Smooth muscle cell (in vitro differentiated cells): ENCODE measurements around the gene MGAT4C. TPM values are rescaled to one million over a fixed set of nuclear protein-coding genes. Genes with fewer than 3 reads are reported as not detected.

Experiments used
- DNase-seq: peaks from one replicate; lab custom pipeline; 2025; ENCODE audit not compliant: unreplicated experiment; lab: John Stamatoyannopoulos, UW
- H2AFZ ChIP-seq: fragments of 200-600 bp; sonication (generic); 2 replicates; pipeline ENCODE4 v1.6.0; 2016; ENCODE audit warnings: antibody characterized with exemption, low read depth, mild to moderate bottlenecking
- H3F3A ChIP-seq: fragments of 200-600 bp; sonication (generic); 2 replicates; pipeline ENCODE4 v1.6.0; 2017; ENCODE audit warnings: antibody characterized with exemption, low read depth
- H3K27ac ChIP-seq: fragments of 200-600 bp; sonication (generic); 2 replicates; pipeline ENCODE4 v1.5.1; 2016; ENCODE audit warnings: low read depth, mild to moderate bottlenecking
- H3K27me3 ChIP-seq: fragments of 200-600 bp; sonication (generic); 2 replicates; pipeline ENCODE4 v1.6.1; 2016; ENCODE audit warnings: low read depth, mild to moderate bottlenecking
- H3K36me3 ChIP-seq: fragments of 200-600 bp; sonication (generic); 2 replicates; pipeline ENCODE4 v1.5.1; 2016; ENCODE audit warnings: low read depth
- H3K4me1 ChIP-seq: fragments of 200-600 bp; sonication (generic); 2 replicates; pipeline ENCODE4 v1.5.1; 2016; ENCODE audit warnings: low read depth
- H3K4me2 ChIP-seq: fragments of 200-600 bp; sonication (generic); 2 replicates; pipeline ENCODE4 v1.6.0; 2016; ENCODE audit warnings: mild to moderate bottlenecking
- H3K4me3 ChIP-seq: fragments of 200-600 bp; sonication (generic); 2 replicates; pipeline ENCODE4 v1.5.1; 2016; ENCODE audit warnings: mild to moderate bottlenecking
- H3K79me2 ChIP-seq: fragments of 200-600 bp; sonication (generic); 2 replicates; pipeline ENCODE4 v1.6.0; 2016; ENCODE audit warnings: low read depth, mild to moderate bottlenecking
- H3K9ac ChIP-seq: fragments of 200-600 bp; sonication (generic); 2 replicates; pipeline ENCODE4 v1.6.0; 2016; ENCODE audit warnings: low read depth
- H3K9me3 ChIP-seq: fragments of 200-600 bp; sonication (generic); replicated peaks from 2 replicates; pipeline ENCODE4 v1.5.1; 2016; ENCODE audit warnings: low read depth
- H4K20me1 ChIP-seq: fragments of 200-600 bp; sonication (generic); 2 replicates; pipeline ENCODE4 v1.6.0; 2016; ENCODE audit warnings: low read depth
- WGBS: methylation state at CpG from one replicate; pipeline ENCODE4 v1.1.7; 2016; ENCODE audit warnings: low lambda C conversion rate; 5-methylcytosine and 5-hydroxymethylcytosine counted together
- polyA plus RNA-seq: library from polyadenylated mRNA; unstranded; fragments of >200 nt; fragmentation: Nextera tagmentation; extraction: Ambion mirVana; gene quantifications from 2 replicates; pipeline ENCODE4 v1.2.1, GENCODE V29; 2016
- total RNA-seq: library from RNA; depleted of rRNA; stranded (reverse); fragments of >200 nt; gene quantifications from 2 replicates; pipeline ENCODE4 v1.2.3, GENCODE V29; 2014
- TF ChIP-seq, protein P1 (sequence below): fragments of 200-600 bp; sonication (generic); IDR thresholded peaks from 2 replicates; pipeline ENCODE4 v1.5.1; 2017; ENCODE audit warnings: borderline replicate concordance, mild to moderate bottlenecking, antibody characterized with exemption; ENCODE audit not compliant: insufficient read depth, poor library complexity, severe bottlenecking

The MGAT4C gene
- total and polyA plus RNA-seq, 2 experiments from 2014 or later = 0.22 TPM; not detected in 1

DNA sequence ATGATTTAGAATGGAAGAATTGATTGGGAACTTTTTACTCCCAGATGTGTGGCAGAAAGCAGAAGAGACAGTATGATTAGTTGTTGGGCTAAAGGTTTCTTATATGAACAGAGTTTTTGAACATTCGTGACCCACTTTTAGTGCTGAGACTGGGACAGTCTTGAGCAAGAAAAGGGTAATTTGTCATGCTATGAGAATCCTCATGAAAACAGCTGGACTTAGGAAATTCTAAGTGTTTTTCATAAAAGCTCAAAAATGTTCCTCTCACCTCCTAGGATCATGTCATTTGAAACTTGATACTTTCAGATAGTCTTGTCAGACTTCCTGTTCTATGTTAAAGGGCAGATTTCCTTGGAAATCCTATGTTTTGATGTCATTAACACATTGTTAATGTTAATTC lies 86.1 kb downstream of the MGAT4C start:
- H3K4me2 ChIP-seq = no peak overlapping the region
- H3K27ac ChIP-seq = no peak overlapping the region
- peak overlapping the region; percentile 50 for H2AFZ ChIP-seq
- no peak overlapping the region for H3K4me3 ChIP-seq
- H3K9me3 ChIP-seq = no peaks in the 10 kb centered on the region
- H4K20me1 ChIP-seq = no peaks in the 10 kb centered on the region
- H3K36me3 ChIP-seq = no peaks in the 10 kb centered on the region
- H3K4me1 ChIP-seq = no peaks in the 10 kb centered on the region
- no peaks in the 10 kb centered on the region for H3K79me2 ChIP-seq
- no peaks in the 10 kb centered on the region for H3F3A ChIP-seq
- TF ChIP-seq, protein P1, sequence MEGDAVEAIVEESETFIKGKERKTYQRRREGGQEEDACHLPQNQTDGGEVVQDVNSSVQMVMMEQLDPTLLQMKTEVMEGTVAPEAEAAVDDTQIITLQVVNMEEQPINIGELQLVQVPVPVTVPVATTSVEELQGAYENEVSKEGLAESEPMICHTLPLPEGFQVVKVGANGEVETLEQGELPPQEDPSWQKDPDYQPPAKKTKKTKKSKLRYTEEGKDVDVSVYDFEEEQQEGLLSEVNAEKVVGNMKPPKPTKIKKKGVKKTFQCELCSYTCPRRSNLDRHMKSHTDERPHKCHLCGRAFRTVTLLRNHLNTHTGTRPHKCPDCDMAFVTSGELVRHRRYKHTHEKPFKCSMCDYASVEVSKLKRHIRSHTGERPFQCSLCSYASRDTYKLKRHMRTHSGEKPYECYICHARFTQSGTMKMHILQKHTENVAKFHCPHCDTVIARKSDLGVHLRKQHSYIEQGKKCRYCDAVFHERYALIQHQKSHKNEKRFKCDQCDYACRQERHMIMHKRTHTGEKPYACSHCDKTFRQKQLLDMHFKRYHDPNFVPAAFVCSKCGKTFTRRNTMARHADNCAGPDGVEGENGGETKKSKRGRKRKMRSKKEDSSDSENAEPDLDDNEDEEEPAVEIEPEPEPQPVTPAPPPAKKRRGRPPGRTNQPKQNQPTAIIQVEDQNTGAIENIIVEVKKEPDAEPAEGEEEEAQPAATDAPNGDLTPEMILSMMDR = no peak
- no peaks in the 10 kb centered on the region for H3K27me3 ChIP-seq
- WGBS = 86% methylated on average over 1 of the region's 1 CpG
- DNase-seq = no peak
- no peak overlapping the region for H3K9ac ChIP-seq

DNA sequence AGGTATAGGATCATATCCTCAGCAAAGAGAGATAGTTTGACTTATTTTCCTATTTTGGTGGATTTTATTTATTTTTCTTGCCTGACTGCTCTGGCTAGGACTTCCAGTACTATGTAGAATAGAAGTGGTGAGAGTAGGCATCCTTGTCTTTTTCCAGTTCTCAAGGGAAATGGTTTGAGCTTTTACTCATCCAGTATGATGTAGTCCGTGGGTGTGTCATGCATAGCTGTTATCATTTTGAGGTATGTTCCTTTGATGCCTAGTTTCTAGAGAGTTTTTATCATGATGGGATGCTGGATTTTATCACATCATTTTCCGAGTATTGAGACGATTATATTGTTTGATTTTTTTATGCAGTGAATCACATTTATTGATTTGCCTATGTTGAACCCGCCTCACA lies 97.2 kb downstream of the MGAT4C start:
- H3K79me2 ChIP-seq = no peaks in the 10 kb centered on the region
- H3K27me3 ChIP-seq = no peaks in the 10 kb centered on the region
- no peaks in the 10 kb centered on the region for H4K20me1 ChIP-seq
- H3K4me1 ChIP-seq = no peaks in the 10 kb centered on the region
- no peaks in the 10 kb centered on the region for H3K9me3 ChIP-seq
- H3K27ac ChIP-seq = no peak overlapping the region
- H3K36me3 ChIP-seq = no peaks in the 10 kb centered on the region
- DNase-seq = no peak
- H3F3A ChIP-seq = no peaks in the 10 kb centered on the region
- no peak overlapping the region for H3K4me2 ChIP-seq
- TF ChIP-seq, protein P1 = no peak
- no peak overlapping the region for H2AFZ ChIP-seq
- WGBS = 92% methylated on average over 4 of the region's 4 CpGs
- H3K9ac ChIP-seq = no peak overlapping the region
- no peak overlapping the region for H3K4me3 ChIP-seq

DNA sequence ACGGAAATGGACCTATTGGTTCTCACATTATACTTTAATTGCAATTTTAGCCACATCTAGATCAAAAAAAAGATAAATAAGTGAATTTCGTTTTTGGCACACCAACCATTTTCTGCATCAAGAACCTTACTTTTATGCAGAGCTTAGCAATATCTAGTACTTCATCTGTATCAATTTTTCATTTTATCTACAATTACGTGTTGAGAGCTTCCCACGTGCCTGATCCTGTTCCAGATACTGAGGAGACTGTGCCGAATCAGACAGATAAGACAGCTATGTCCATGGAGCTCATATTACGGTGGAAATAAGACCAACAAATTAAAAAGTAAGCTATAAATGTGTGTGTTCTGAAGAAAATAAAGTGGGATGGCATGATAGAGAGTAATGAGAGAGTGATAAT lies 101.6 kb downstream of the MGAT4C start:
- H3K4me1 ChIP-seq = no peaks in the 10 kb centered on the region
- H2AFZ ChIP-seq = no peak overlapping the region
- 84% methylated on average over 6 of the region's 6 CpGs for WGBS
- no peak overlapping the region for H3K4me3 ChIP-seq
- TF ChIP-seq, protein P1 = no peak
- H3K27me3 ChIP-seq = no peaks in the 10 kb centered on the region
- H3K27ac ChIP-seq = no peak overlapping the region
- no peaks in the 10 kb centered on the region for H3F3A ChIP-seq
- H3K36me3 ChIP-seq = no peaks in the 10 kb centered on the region
- H3K9me3 ChIP-seq = no peaks in the 10 kb centered on the region
- DNase-seq = no peak
- no peak overlapping the region for H3K9ac ChIP-seq
- H4K20me1 ChIP-seq = no peaks in the 10 kb centered on the region
- no peak overlapping the region for H3K4me2 ChIP-seq
- no peaks in the 10 kb centered on the region for H3K79me2 ChIP-seq

DNA sequence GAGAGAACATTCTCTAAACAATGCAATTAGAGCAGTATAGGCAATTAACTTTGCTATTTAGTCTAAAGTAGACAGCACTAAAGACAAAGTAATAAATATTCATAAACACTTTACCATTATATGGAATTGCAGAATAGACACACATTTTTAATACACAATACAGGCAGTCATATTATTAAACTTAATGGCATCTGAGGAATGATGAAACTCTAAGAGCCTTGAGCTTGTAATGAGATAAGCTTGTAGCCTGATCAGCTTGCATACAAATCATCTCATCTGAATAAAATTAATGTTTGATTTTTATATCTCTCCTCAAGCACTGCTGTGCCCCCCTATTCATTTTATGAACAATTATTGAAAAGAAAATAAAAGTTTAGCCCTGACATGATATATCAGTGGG lies 107.6 kb downstream of the MGAT4C start:
- no peaks in the 10 kb centered on the region for H3K36me3 ChIP-seq

More for the DNA sequence above, 107.6 kb downstream of the MGAT4C start:
- no peak overlapping the region for H3K4me3 ChIP-seq
- no peaks in the 10 kb centered on the region for H3F3A ChIP-seq
- no peak for DNase-seq
- no peaks in the 10 kb centered on the region for H3K9me3 ChIP-seq
- H3K9ac ChIP-seq = no peak overlapping the region
- H3K4me2 ChIP-seq = no peak overlapping the region
- no peak overlapping the region for H2AFZ ChIP-seq
- TF ChIP-seq, protein P1 = no peak
- H3K27ac ChIP-seq = no peak overlapping the region
- no peaks in the 10 kb centered on the region for H3K4me1 ChIP-seq
- H3K27me3 ChIP-seq = no peaks in the 10 kb centered on the region
- no peaks in the 10 kb centered on the region for H4K20me1 ChIP-seq
- no peaks in the 10 kb centered on the region for H3K79me2 ChIP-seq
